ENCODE results near the gene SRGAP1. TPM values are rescaled to one million over a fixed set of nuclear protein-coding genes. Genes with fewer than 3 reads are reported as not detected.
A peak's percentile ranks its signal among the peaks of the same experiment; 100 is the strongest.
"Not testable (repeated sequence)": the region's sequence is repeated elsewhere in the genome, so short reads cannot be mapped to it uniquely, and the experiment has no call there.

SRGAP1 gene
- total RNA-seq, 1 donor from 2014 or later, result 2.2 TPM

GRCh38 chr12:64007853-64008252 is 163.4 kb downstream of the SRGAP1 start:
- intact Hi-C loops (cut with DNase I), result no loop called here
- ATAC-seq, result no peak
- DNase-seq (ENCODE audit: missing footprints), result no peak

DNA sequence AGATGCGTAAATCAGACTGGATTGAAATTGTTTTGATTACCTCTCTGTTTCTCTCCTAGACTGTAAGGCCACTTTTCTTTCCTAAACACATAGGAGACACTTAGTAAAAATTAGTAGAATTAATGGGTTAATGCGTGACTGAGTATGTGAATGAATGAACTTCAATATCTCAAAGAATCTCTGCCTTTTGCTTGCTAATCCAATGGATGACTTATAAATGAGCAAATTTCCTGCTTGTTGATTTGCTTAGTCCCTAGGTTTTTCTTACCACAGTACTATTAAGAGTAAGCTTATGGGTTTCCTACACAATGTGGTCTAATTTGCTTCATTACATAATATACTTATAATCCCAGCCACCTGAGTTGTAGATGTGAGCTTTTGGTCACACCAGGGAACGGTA is 164.1 kb downstream of the SRGAP1 start:
- DNase-seq (ENCODE audit: missing footprints) (no peak), ATAC-seq (no peak)
- intact Hi-C loops (cut with DNase I), result no loop called here

GRCh38 chr12:64009321-64010068 is 165.0 kb downstream of the SRGAP1 start:
- intact Hi-C loops (cut with DNase I), result no loop called here
- ATAC-seq (no peak), DNase-seq (ENCODE audit: missing footprints) (no peak)

- DNase-seq (ENCODE audit: missing footprints) (no peak), ATAC-seq (no peak)
- intact Hi-C loops (cut with DNase I), result no loop called here
Measured at GRCh38 chr12:64010069-64010686, 165.7 kb downstream of the SRGAP1 start.

DNA sequence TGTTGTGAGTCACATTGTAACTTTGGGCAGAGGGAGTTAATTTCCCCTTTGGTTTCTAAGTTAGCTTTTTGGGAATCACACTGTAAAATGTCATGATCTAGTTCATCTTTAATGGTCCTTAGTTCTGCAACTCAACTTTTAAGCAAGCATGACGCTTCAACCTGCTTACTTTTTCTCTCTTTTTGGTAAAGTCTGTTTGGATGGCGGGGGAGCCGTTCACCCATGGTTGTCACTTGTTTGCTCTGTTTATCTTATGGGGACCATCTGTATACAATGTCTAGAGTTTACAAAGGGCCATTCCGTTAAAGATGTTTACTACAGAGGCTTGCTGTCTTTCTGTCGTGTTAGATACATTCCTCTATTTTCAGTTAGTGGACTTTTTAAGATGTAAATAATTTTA is 172.0 kb downstream of the SRGAP1 start:
- DNase-seq (ENCODE audit: missing footprints), result no peak
- intact Hi-C loops (cut with DNase I), result no loop called here
- ATAC-seq, result no peak

GRCh38 chr12:64018116-64018515 is 173.6 kb downstream of the SRGAP1 start:
- DNase-seq (ENCODE audit: missing footprints); ATAC-seq; intact Hi-C loops (cut with DNase I): not testable (repeated sequence)

GRCh38 chr12:64018524-64018923 is 174.0 kb downstream of the SRGAP1 start:
- ATAC-seq (no peak), DNase-seq (ENCODE audit: missing footprints) (no peak)
- intact Hi-C loops (cut with DNase I), result no loop called here

DNA sequence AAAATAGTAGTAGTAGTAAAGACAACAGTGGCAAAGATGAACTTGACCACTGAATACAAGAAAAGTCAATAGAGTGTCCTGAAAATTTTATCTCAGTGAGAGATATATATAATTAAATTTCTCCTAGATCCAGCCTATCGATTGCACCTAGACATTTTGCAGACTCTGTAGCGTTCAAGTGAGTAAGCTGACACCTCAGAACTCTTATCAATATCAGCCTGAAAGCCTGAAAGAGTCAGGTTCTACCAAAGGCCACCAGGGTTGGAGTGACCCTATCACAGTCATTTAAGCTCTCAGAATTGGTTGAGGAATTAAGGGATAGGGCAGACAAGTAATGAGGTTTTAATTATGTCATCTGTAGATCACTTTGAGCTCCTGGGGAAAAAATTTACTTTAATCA is 174.6 kb downstream of the SRGAP1 start:
- ATAC-seq, result no peak

GRCh38 chr12:64019654-64020053 is 175.2 kb downstream of the SRGAP1 start:
- ATAC-seq (no peak), DNase-seq (ENCODE audit: missing footprints) (no peak)
- intact Hi-C loops (cut with DNase I), result no loop called here

More for the DNA sequence above, 174.6 kb downstream of the SRGAP1 start:
- no peak for DNase-seq (ENCODE audit: missing footprints)
- intact Hi-C loops (cut with DNase I), result no loop called here

DNA sequence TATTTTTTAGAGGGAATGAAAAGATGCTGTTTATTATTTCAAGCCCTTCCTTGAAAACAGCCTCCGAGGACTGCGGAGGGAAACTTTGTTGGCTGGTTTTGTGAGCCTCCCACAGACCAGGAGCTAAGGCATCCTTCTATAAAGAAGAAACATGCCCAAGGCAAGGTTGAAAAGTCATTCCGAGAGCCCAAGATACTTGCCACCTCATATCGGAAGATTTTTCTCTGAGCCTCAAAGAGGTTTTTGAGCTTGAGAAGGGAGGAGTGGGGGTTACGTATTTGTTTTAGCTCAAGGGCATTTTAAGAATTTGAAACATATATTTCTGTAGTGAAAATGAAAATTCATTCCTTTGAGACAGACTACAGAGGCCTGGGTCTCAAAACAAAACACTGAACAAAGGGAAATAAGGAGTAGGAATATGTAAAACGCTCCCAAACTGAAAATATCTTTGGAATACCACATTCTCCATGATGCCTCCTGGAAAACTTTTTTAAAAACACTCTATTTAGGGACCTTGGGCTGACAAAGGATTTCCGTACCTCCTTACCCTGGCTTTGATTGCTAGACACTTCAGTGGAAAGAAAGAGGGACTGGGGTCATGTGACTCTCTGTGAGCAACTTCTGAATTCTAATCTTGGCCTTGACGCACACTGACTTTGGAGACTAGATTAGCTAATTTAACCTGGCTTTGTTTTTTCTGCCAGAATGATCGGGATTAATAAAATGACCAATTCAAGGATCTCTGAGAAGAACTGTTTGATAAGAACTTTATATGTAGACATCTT is 180.9 kb downstream of the SRGAP1 start:
- ATAC-seq, result no peak
- intact Hi-C loops (cut with DNase I), result no loop called here

GRCh38 chr12:64027311-64027710 is 182.8 kb downstream of the SRGAP1 start:
- ATAC-seq (no peak), DNase-seq (ENCODE audit: missing footprints) (no peak)
- intact Hi-C loops (cut with DNase I), result no loop called here

More for the DNA sequence above, 180.9 kb downstream of the SRGAP1 start:
- no peak for DNase-seq (ENCODE audit: missing footprints)

DNA sequence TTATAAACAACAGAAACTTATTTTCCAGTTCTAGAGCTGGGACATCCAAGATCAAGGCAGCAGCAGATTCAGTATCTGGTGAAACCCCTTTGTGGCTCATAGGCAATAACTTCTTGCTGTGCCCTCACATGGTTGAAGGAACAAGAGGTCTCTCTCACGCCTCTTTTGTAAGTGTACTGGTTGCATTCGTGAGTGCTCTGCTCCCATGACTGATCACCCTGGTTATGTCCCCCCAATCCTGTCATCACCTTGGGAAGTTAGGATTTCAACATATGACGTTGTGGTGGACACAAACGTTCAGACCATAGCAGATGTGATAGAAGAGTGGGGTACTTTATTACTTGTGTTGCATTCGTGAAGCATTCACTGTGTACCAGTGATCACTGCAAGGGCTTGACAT is 184.0 kb downstream of the SRGAP1 start:
- DNase-seq (ENCODE audit: missing footprints), result no peak
- intact Hi-C loops (cut with DNase I), result no loop called here
- ATAC-seq, result no peak

DNA sequence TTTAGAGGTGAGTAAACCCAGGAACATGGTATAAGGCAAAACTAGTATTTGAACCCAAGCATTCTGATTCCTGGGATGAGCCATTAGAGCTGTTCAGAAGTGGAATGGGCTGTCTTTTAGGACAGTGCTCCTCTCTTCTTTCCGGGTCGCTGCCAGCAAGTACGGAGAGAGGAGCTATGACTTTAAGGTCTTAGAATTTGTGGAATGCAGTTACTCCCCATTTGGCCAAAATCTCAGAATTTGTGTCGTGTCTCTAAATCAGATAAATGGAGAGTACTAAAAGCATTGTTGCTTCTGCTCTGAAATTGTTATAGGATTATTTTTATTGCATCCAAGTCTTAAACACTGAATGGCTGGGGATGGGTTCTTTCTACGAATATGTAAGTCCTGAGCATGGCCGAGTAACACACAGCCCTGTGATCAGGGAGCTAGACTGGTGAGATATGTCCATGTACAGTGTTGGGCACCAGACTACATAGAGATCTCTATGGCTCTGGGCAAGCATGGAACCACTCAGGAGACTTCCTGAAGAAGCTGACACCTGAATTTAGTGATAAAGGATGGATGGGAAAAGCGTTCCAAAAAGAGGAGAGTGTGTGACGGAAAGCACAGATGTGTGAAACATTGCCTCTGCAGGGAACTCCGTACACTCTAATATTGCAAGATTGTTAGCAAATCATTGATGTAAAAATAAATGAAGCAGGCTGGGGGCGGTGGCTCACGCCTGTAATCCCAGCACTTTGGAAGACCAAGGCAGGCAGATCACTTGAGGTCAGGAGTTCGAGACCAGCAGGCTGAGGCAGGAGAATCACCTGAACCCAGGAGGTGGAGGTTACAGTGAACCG is 184.7 kb downstream of the SRGAP1 start:
- intact Hi-C loops (cut with DNase I), result no loop called here
- DNase-seq (ENCODE audit: missing footprints), result no peak
- no peak for ATAC-seq

- intact Hi-C loops (cut with DNase I), result no loop called here
- DNase-seq (ENCODE audit: missing footprints) (no peak), ATAC-seq (no peak)
Measured at GRCh38 chr12:64030155-64030554, 185.7 kb downstream of the SRGAP1 start.

- DNase-seq (ENCODE audit: missing footprints); intact Hi-C loops (cut with DNase I); ATAC-seq: not testable (repeated sequence)
Measured at GRCh38 chr12:64034056-64034455, 189.6 kb downstream of the SRGAP1 start.

- intact Hi-C loops (cut with DNase I), result no loop called here
- no peak for DNase-seq (ENCODE audit: missing footprints)
- no peak for ATAC-seq
Measured at GRCh38 chr12:64034901-64035576, 190.5 kb downstream of the SRGAP1 start.

DNA sequence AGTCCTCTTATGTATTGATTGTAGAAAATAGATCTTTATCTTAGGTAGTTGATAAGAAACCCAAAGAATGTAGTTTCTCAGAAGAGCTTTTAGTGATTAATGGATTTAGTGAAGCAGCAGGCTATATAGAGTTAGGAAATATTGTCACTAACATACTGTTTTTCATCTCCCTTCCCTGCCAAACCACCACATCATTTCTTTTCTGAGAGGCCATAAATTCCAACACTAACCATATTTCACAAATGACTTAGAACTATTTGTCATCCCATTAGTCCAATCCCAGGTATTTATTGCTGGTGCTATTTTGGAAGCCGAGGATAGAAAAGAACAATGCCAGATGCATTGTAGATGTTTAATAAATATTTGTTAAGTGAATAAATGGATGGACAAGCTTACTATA is 191.9 kb downstream of the SRGAP1 start:
- intact Hi-C loops (cut with DNase I), result no loop called here
- DNase-seq (ENCODE audit: missing footprints) (no peak), ATAC-seq (no peak)

- ATAC-seq (peak; percentile 31), DNase-seq (ENCODE audit: missing footprints) (no peak)
- intact Hi-C loops (cut with DNase I), result no loop called here
Measured at GRCh38 chr12:64039281-64039871, 194.9 kb downstream of the SRGAP1 start.

All from Right ventricle myocardium inferior (tissue), 1 donor.